Ovary (tissue), 9 donors: ENCODE measurements around the gene DDAH2. TPM values are rescaled to one million over a fixed set of nuclear protein-coding genes. Genes with fewer than 3 reads are reported as not detected.

Experiments used
- DNase-seq, 5 donors: peaks; one replicate each; pipeline ENCODE4 v3.0.0-alpha.2; 2019 to 2020
- H3K27ac ChIP-seq, 2 donors: fragments of 200-600 bp; one replicate each; pipeline versions ENCODE4 v1.5.1 to v1.8.0; 2019 to 2022
- H3K27me3 ChIP-seq: fragments of 200-600 bp; one replicate; pipeline ENCODE4 v1.8.0; 2022
- H3K36me3 ChIP-seq: fragments of 200-600 bp; sonication (generic); one replicate; pipeline ENCODE4 v1.5.1; 2019
- H3K4me1 ChIP-seq: one replicate; pipeline ENCODE4 v1.8.1; 2013; ENCODE audit warnings: mild to moderate bottlenecking, moderate library complexity; ENCODE audit not compliant: insufficient read depth
- H3K4me3 ChIP-seq: fragments of 200-600 bp; sonication (generic); one replicate; pipeline ENCODE4 v1.5.1; 2017
- H3K9me3 ChIP-seq, 2 donors: fragments of 200-600 bp in 1 of 2; sonication (generic) in 1 of 2; one replicate each; pipeline versions ENCODE4 v1.5.1 to v1.8.1; 2013 to 2019; ENCODE audit warnings: mild to moderate bottlenecking in 1 of 2, moderate library complexity in 1 of 2
- EP300 ChIP-seq: sonication (generic); formaldehyde crosslinking; IDR thresholded peaks from one replicate; pipeline ENCODE4 v1.6.1; 2017; ENCODE audit warnings: antibody characterized with exemption
- POLR2A ChIP-seq: fragments of 450-650 bp; IDR thresholded peaks from one replicate; pipeline ENCODE4 v1.6.1; 2017; ENCODE audit warnings: antibody characterized with exemption, mild to moderate bottlenecking, moderate library complexity
- WGBS, 3 donors: extraction: QIAGEN DNeasy Blood & Tissue Kit in 1 of 3; methylation state at CpG; one replicate each; pipeline versions ENCODE4 v1.1.5 to v1.1.7; 2013 to 2017; 5-methylcytosine and 5-hydroxymethylcytosine counted together
- intact Hi-C, 4 donors: fragments of 100-400 bp; cut with DNase I; formaldehyde crosslinking; loops; one replicate each; pipeline versions ENCODE4 v1.11.0 to v1.15.1; 2022 to 2023
- polyA plus RNA-seq, 2 donors: library from polyadenylated mRNA; stranded (reverse); fragments of 200-250 nt in 1 of 2; fragments of 350-450 nt in 1 of 2; fragmentation: Illumina TruSeq in 1 of 2; extraction: RNeasy Lipid Tissue Mini Kit (QIAGEN cat#74804) in 1 of 2; gene quantifications; one replicate each; pipeline ENCODE4 v1.2.3, GENCODE V29; 2013 to 2014
- total RNA-seq, 7 donors: library from RNA; depleted of rRNA in 2 of 7; stranded (reverse); fragments of >200 nt in 2 of 7; fragmentation: NEBNext Ultra II Directional in 3 of 7; extraction: Animal tissue kit (Norgen Biotek cat#: 25700) in 3 of 7; gene quantifications; one replicate each; pipeline versions ENCODE4 v1.1.0 to v1.2.4, GENCODE V29; 2016 to 2023
- TF ChIP-seq, protein P1 (sequence below), 3 donors: fragments of 450-650 bp in 2 of 3; fragments of 200-600 bp in 1 of 3; IDR thresholded peaks; one replicate each; pipeline versions ENCODE4 v1.5.1 to v1.8.0; 2016 to 2022; ENCODE audit warnings: antibody characterized with exemption in 3 of 3, mild to moderate bottlenecking in 1 of 3
- donor health status: DM: no; HTN: no; CAD: no; lungs with moderate emphysema.
- donor health status: DM: no; HTN: no; CAD: no.
- donor health status: Bipolar disorder and iron deficiency.
- donor health status: DM: yes; HTN: yes; CAD: no.
- donor health status: DM: no; HTN: no; CAD: no.
- donor health status: DM: yes; HTN: yes; CAD: no.

The DDAH2 gene
- total and polyA plus RNA-seq, 9 donors = 23.9 to 139 (median 95.2) TPM

DNA sequence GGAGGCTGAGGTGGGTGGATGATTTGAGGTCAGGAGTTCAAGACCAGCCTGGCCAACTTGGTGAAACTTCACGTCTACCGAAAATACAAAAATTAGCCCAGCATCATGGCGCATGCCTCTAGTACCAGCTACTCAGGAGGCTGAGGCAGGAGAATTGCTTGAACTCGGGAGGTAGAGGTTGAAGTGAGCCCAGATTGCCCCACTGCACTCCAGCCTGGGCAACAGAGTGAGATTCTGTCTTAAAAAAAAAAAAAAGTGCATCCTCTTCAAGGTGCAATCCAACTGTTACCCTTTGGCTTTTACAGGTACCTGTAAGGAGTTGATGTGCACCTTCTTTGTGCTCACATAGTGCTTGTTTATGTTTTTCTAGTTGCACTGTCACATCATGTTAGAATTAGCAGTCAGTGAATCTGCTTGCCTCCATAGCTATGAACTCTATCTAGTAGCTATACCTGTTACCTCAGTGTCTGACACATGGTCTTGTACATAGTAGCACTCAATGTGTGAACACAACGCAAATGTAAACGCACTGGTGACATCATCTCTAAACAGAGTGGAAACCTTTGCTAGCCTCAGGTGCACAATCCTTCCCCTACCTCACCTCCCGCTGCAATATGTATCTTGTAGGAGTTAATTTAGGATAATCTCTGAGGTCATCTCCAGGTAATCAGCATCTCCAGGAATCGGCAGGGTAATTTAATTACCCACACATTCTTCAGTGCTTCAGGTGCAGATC is 20.4 kb upstream of the DDAH2 start:
- intact Hi-C loops = loop anchor here in 1 of 4 donors (2.0 kb wide), 1 partner anchor 37 kb away; no protein-coding TSS in a partner anchor
- Histone ChIP-seq H3K4me1 (peaks cover 2% of the 10 kb centered on the region), H3K36me3 (no peaks in the 10 kb centered on the region), H3K27me3 (no peaks in the 10 kb centered on the region), H3K27ac (no peak overlapping the region), H3K4me3 (no peak overlapping the region), H3K9me3 (no peaks in the 10 kb centered on the region)
- DNase-seq = no peak
- 88 to 89% (median 89%) methylated on average over 8 of the region's 8 CpGs for WGBS, 3 donors
- TF ChIP-seq EP300 (no peak), POLR2A (no peak)
- TF ChIP-seq, protein P1, sequence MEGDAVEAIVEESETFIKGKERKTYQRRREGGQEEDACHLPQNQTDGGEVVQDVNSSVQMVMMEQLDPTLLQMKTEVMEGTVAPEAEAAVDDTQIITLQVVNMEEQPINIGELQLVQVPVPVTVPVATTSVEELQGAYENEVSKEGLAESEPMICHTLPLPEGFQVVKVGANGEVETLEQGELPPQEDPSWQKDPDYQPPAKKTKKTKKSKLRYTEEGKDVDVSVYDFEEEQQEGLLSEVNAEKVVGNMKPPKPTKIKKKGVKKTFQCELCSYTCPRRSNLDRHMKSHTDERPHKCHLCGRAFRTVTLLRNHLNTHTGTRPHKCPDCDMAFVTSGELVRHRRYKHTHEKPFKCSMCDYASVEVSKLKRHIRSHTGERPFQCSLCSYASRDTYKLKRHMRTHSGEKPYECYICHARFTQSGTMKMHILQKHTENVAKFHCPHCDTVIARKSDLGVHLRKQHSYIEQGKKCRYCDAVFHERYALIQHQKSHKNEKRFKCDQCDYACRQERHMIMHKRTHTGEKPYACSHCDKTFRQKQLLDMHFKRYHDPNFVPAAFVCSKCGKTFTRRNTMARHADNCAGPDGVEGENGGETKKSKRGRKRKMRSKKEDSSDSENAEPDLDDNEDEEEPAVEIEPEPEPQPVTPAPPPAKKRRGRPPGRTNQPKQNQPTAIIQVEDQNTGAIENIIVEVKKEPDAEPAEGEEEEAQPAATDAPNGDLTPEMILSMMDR (IDR thresholded peaks at IDR 0.05) = no peak

DNA sequence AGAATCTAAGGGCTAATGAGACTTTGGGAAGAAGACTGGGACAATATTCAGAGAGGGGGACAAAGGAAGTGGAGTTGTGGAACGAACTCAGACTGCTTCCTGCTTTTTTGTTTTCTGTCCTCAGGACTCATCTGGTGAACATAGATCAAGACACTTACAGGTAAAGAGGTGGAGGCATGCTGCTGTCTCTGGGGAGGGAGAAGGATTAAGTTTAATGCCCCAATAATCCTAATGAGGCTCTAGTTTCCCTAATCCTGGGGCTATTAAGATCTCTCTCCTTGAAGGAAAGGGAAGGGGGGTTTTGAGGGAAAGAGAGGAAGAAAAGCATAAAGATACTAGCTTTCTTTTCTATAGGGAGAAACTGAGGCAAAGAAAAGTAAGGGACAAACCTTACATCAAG is 15.3 kb upstream of the DDAH2 start:
- H3K9me3 ChIP-seq = no peaks in the 10 kb centered on the region

DNA sequence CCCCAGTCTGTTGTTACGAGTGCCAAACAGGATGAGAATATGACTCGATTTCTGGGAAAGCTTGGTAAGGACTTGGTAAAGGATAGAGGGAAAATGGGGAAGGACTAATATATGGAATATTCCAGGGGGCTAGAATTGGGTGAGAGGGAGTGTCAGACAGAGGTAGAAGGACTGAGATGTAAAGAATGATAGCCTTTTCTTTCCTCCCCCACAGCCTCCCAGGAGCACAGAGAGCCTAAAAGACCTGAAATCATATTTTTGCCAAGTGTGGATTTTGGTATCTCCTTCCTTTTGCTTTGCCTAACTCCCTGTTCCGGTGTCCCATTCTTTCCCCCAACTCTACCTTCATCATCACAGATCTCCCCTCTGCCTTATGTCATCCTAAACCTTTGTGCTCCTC is 13.8 kb upstream of the DDAH2 start:
- H3K9me3 ChIP-seq = no peaks in the 10 kb centered on the region
- H3K4me3 ChIP-seq = no peak overlapping the region
- no peaks in the 10 kb centered on the region for H3K27me3 ChIP-seq
- TF ChIP-seq POLR2A (no peak), EP300 (no peak)
- TF ChIP-seq, protein P1 (IDR thresholded peaks at IDR 0.05) = no peak
- H3K27ac ChIP-seq = no peak overlapping the region
- H3K4me1 ChIP-seq = peaks cover 2% of the 10 kb centered on the region
- intact Hi-C loops = loop anchor here in 1 of 4 donors (5.0 kb wide), 1 partner anchor 39 kb away; no protein-coding TSS in a partner anchor
- no peak for DNase-seq
- 87 to 92% (median 90%) methylated on average over 3 of the region's 3 CpGs for WGBS, 3 donors
- H3K36me3 ChIP-seq = no peaks in the 10 kb centered on the region

More for the DNA sequence above, 15.3 kb upstream of the DDAH2 start:
- Histone ChIP-seq H3K4me1 (peaks cover 2% of the 10 kb centered on the region), H3K27me3 (no peaks in the 10 kb centered on the region), H3K36me3 (no peaks in the 10 kb centered on the region), H3K4me3 (no peak overlapping the region), H3K27ac (no peak overlapping the region)
- DNase-seq = no peak
- 57 to 73% (median 59%) methylated on average over 1 of the region's 1 CpG for WGBS, 3 donors
- no peak for TF ChIP-seq EP300
- TF ChIP-seq POLR2A = no peak
- TF ChIP-seq, protein P1 (IDR thresholded peaks at IDR 0.05) = no peak
- intact Hi-C loops = loop anchor here in 1 of 4 donors (5.0 kb wide), 1 partner anchor 38 kb away; no protein-coding TSS in a partner anchor

DNA sequence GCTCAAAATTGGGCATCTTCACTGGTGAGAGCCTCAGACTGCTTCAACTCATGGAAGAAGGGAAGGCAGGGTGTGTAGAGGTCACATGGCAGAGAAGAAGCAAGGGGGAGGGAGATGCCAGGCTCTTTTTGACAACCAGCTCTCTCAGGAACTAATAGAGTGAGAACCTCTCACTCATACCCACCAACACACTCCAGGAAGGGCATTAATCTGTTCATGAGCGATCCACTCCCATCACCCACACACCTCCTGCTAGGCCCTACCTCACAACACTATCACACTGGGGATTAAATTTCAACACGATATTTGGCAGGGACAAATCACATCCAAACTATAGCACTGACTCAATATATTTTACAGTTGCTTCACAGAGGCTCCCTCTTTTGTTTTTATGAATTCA is 12.7 kb upstream of the DDAH2 start:
- TF ChIP-seq, protein P1 (IDR thresholded peaks at IDR 0.05) = no peak
- TF ChIP-seq POLR2A (no peak), EP300 (no peak)

More for the DNA sequence above, 12.7 kb upstream of the DDAH2 start:
- no peak overlapping the region for H3K27ac ChIP-seq
- no peaks in the 10 kb centered on the region for H3K9me3 ChIP-seq
- 73 to 87% (median 77%) methylated on average over 2 of the region's 2 CpGs for WGBS, 3 donors
- H3K27me3 ChIP-seq = no peaks in the 10 kb centered on the region
- H3K4me1 ChIP-seq = peaks cover 4% of the 10 kb centered on the region
- intact Hi-C loops = loop anchor here in 1 of 4 donors (5.0 kb wide), 1 partner anchor 40 kb away; no protein-coding TSS in a partner anchor
- no peaks in the 10 kb centered on the region for H3K36me3 ChIP-seq
- no peak overlapping the region for H3K4me3 ChIP-seq
- DNase-seq = no peak
